ENCODE data around the gene EPB41.
"Not testable (repeated sequence)": the region's sequence is repeated elsewhere in the genome, so short reads cannot be mapped to it uniquely, and the experiment has no call there.

EPB41 gene

GRCh38 chr1:28927648-28928313, 13.4 kb downstream of the EPB41 start:
- no peak for DNase-seq

- DNase-seq, result no peak
Observed at GRCh38 chr1:28928314-28928941, 14.1 kb downstream of the EPB41 start.

GRCh38 chr1:28933277-28933676, 18.9 kb downstream of the EPB41 start:
- DNase-seq, result no peak

DNA sequence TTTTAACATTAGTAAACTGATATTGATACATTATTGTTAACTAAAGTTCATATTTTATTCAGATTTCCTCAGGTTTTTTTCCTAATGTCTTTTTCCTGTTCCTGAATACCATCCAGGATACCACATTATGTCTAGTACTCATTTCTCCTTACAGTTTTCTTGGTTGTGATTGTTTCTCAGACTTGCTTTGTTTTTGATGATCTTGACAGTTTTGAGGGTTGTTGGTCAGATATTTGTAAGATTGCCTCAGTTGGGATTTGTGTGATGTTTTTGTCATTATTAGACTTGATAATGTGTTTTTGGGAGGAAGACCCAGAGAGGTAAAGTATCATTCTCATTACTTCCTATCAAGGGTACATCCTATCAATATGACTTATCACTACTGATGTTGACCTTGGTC, 19.5 kb downstream of the EPB41 start:
- no peak for DNase-seq

DNA sequence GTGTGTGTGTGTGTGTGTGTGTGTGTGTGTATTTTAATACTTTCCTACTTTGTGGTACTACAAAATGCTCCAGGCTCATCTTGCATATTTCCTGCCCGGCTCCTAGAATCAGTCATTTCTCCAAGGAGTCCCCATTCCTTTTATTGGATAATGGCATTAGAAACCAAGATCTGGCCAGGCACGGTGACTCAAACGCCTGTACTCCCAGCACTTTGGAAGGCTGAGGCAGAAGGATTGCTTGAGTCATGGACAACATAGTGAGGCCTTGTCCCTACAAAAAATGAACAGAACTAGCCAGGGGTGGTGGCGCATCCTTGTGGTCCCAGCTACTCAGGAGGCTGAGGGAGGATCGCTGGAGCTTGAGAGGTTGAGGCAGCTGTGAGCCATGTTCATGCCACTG, 20.3 kb downstream of the EPB41 start:
- DNase-seq, result no peak

- DNase-seq, result no peak
Observed at GRCh38 chr1:28935293-28935692, 20.9 kb downstream of the EPB41 start.

DNA sequence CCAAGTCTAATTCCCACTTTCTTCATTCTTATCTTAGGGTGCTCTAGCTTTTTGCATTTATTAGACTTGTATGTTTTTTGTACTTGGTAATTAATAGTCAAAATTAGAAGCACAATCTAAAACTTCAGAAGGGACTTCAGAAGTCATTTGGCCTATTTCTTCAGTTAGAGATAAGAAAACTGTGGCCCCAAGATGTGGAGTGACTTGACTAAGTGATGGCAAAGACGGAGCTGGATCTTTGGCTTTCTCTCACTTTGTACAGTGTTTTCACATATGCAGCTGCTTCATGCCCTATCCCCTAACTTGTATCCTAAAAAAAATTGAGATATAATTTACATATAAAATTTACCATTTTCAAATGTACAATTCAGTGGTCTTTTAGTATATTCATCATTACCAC, 21.7 kb downstream of the EPB41 start:
- DNase-seq, result no peak

- no peak for DNase-seq
Observed at GRCh38 chr1:28936528-28936927, 22.2 kb downstream of the EPB41 start.

DNA sequence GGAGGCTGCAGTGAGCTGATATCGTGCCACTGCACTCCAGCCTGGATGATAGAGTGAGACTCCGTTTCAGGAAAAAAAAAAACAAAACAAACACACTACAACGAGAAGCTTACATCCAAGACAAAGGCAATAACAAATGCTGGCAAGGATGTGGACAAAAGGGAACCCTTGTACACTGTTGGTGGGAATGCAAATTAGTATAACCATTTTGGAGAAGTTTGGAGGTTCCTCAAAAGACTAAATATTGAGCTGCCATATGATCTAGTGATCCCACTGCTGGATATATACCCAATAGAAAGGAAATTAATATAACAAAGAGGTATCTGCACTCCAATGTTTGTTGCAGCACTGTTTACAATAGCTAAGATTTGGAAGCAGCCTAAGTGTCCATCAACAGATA, 29.2 kb downstream of the EPB41 start:
- DNase-seq, result not testable (repeated sequence)

GRCh38 chr1:28950006-28950405, 35.6 kb downstream of the EPB41 start:
- no peak for DNase-seq

- no peak for DNase-seq
Observed at GRCh38 chr1:28950449-28950848, 36.1 kb downstream of the EPB41 start.

- DNase-seq, result no peak
Observed at GRCh38 chr1:28954126-28954726, 39.9 kb downstream of the EPB41 start.

DNA sequence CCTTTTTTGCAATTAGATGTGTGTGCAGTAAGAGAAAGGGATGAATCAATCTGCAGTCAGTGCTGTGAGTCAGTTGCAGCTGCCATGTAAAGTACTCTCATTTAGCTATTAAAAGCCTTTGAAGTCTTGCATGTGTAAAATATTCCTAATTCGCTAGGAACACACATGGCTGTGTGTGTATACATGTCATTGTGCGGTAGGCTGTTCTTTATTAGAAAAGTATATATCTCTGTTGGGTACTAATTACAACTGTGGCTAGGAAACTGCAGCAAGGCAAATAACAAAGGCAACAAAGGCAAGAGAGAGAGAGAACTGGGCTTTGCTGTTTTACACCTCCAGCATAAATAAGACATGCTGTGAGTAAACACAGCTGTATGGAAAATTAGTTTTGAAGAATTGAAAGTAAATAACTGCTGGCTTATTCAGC, 41.7 kb downstream of the EPB41 start:
- no peak for DNase-seq

- DNase-seq, result peak; percentile 30
Observed at GRCh38 chr1:28962114-28962831, 47.9 kb downstream of the EPB41 start.

- DNase-seq, result no peak
Observed at GRCh38 chr1:28965271-28965870, 51.0 kb downstream of the EPB41 start.

DNA sequence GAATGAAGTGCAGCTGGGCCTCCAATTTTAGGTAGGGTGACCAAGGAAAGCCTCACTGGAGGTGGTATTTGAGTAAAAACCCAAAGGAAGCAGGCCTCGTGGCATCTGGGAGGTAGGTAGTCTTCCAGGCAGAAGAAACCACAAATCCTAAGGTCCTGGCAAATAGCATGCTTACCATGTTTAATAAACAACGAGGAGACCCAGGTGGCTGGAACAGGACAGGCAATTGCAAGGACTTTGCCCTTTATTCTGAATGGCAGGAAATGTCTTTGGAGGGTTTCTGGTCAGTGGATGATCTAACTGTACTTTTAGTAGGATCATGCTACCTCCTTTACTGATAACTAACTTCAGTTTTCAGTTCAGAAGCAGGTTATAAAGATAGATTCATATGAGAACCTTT, 52.2 kb downstream of the EPB41 start:
- no peak for DNase-seq

DNA sequence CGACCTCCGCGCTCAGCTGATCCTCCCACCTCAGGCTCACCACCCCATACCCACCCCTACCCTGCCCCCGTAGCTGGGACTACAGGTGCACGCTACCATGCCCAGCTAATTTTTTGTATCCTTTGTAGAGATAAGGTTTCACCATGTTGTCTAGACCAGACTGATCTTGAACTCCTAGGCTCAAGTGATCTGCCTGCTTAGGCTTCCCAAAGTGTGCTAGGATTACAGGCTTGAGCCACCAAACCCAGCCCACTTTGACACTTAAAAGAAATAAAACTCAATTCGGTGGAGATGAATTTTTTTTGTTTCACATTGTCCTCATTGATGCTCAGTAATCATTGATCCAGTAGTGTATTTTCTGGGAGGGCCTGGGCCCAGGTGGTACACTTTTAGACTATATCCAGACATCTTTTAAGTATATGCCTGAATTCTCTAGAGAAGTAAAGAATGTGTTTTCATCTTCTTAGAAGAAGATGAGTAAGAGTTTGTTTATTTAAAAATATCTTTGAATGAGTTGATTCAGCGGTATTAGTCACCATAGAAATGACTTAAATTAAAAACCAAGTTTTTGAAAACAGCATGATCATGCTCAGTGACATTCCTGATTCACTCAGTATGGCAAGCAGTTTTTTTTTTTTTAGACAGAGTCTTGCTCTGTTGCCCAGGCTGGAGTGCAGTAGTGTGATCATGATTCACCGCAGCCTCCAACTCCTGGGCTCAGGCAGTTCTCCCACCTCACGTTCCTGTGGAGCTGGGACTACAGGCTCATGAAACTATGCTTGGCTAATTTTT, 57.8 kb downstream of the EPB41 start:
- DNase-seq, result peak; percentile 3

DNA sequence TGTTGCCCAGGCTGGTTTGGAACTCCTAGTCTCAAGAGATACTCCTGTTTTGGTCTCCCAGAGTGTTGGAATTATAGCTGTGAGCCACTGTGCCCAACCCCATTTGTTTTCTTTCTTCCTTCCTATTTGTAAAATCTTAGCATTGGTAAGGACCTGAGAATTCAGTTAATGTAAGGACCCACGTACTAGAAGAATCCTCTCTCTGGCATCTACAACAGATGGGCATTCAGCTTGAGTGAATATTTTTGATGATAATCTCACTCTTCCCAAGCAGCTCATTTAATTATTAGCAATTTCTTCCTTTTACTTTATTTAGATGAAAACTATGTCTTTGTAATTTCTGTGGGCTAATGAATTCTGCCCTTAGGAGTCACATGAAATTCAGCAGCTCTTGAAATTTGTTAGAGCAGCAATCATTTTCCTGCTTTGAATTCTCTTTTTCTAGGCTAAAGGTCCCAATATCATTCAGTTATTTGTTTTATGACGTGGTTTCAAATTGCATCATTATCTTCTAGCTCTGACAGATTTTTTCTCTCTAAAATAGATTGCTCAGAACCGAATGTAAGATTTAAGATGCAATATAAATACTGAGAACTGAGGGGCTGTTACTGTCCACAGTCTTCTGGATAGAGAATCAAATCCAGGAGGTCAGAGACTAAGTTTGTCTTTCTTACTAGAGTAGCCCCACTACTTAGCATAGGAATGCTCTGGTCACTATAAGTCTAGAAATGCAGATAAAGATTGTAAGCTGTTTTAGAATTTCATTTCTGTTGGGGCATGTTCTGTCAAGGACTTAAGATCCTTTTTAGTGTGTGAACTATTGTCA, 59.4 kb downstream of the EPB41 start:
- no peak for DNase-seq

GRCh38 chr1:28974432-28974831, 60.1 kb downstream of the EPB41 start:
- no peak for DNase-seq

DNA sequence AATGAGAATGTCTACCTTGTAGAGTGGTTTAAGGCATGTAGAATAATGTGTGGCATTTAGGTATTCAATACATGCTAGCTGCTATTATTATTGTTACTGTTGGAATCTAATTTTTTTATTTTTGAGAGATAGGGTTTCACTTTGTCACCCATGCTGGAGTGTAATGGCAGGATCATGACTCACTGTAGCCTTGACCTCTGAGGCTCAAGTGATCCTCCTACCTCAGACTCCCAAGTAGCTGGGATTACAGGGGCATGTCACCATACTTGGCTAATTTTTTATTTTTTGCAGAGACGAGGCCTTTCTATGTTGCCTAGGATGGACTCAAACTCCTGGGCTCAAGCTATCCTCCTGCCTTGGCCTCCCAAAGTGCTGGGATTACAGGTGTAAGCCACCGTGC, 61.9 kb downstream of the EPB41 start:
- DNase-seq, result no peak

GRCh38 chr1:28981210-28981609, 66.8 kb downstream of the EPB41 start:
- DNase-seq, result no peak

DNA sequence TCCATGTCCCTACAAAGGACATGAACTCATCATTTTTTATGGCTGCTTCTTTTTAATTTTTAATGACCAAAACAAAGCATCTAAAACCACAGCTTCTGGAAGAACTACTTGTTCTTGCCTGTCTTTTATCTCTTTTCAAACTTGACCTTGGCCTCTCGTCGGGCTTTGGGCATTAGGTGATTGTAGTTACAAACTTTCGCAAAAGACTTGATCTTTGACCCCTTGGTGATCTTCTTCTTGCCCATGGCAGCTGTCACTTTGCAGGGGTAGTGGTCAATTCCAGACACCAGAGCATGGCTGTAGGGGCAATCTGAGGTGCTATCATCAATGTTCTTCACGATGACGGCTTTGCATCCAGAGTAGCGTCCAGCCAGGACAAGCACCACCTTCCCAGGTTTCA, 67.8 kb downstream of the EPB41 start:
- no peak for DNase-seq

Data from stimulated activated naive CD4-positive, alpha-beta T cell treated with Interleukin-2 at 50 U/mL for 16 hours (primary cell).